Measurements from ENCODE around the gene COL13A1. TPM values are rescaled to one million over a fixed set of nuclear protein-coding genes. Genes with fewer than 3 reads are reported as not detected.

COL13A1 gene
- total and polyA plus RNA-seq, 2 of the 8 experiments (the other 6 are each of a cell fraction or from before 2014, with no cell fraction given) = 2.6 to 5.2 TPM

DNA sequence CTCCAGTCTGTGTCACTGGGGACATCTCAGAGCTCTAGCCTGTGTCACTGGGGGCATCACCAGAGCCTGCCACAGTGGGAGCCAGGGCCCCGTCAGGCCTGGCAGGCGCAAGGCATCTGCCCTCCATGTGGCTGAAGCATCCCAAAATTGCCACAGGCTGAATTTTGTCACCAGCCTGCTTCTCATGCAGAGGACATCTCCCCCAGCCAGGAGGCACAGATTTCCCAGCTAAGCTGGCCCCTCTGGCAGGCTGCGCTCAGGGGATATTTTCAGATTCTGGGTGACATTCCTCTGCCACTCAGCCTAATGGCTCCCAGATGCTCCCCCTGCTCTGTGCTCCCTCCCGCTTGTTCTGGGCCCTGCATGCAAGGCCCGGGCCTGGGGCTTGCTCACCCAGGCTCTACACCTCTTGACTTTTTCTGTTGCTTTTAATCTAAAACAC lies 64.6 kb downstream of the COL13A1 start (continued):
- TF ChIP-seq BCL11A (IDR thresholded peaks at IDR 0.05; ENCODE audit: low read depth in 2 of 2, low read length in 2 of 2) (no peak), CBX5 (IDR thresholded peaks at IDR 0.05; ENCODE audit: low read depth, low read length) (no peak), TAF1 (IDR thresholded peaks at IDR 0.05; ENCODE audit: low read depth, low read length) (no peak), RXRA (IDR thresholded peaks at IDR 0.05; ENCODE audit: insufficient read depth, low read depth, low read length) (no peak), SIN3A (conservative IDR thresholded peaks at IDR 0.05 in 1 of 2, IDR thresholded peaks at IDR 0.05 in 1 of 2; ENCODE audit: low read depth in 1 of 2, low read length in 2 of 2) (no peak), SP1 (IDR thresholded peaks at IDR 0.05; ENCODE audit: low read depth, low read length) (no peak), RNF2 (IDR thresholded peaks at IDR 0.05; ENCODE audit: borderline replicate concordance, low read depth, low read length, missing control alignments, poor library complexity, severe bottlenecking) (no peak), KDM5A (IDR thresholded peaks at IDR 0.05; ENCODE audit: low read length) (no peak), SRF (IDR thresholded peaks at IDR 0.05; ENCODE audit: low read depth, low read length) (no peak), CHD7 (IDR thresholded peaks at IDR 0.05; ENCODE audit: insufficient replicate concordance, low read length) (no peak)

All from H1 (cell line).